HG03378 (cell line): Measurements from ENCODE around the gene FAM114A2.
"Not testable (repeated sequence)": the region's sequence is repeated elsewhere in the genome, so short reads cannot be mapped to it uniquely, and the experiment has no call there.

Source experiments
- ATAC-seq: cut with Tn5 transposase; IDR thresholded peaks from one replicate; pipeline ENCODE4 v1.9.1; 2021; ENCODE audit warnings: mild to moderate bottlenecking, moderate library complexity; ENCODE audit not compliant: unreplicated experiment

Gene FAM114A2

GRCh38 chr5:154038707-154039457 is at the start of gene FAM114A2, which contains the start of gene MFAP3:
TSS of gene FAM114A2 (minus strand) at chr5:154038910. CDS start at chr5:154034953, 3,957 bp downstream.
TSS of gene MFAP3 (plus strand) at chr5:154038967. CDS start at chr5:154049723, 10,756 bp downstream.
- peak; percentile 93 for ATAC-seq

GRCh38 chr5:154087260-154087659 is 48.5 kb upstream of the FAM114A2 start:
- ATAC-seq, result no peak

GRCh38 chr5:154086641-154087040 is 47.9 kb upstream of the FAM114A2 start:
- no peak for ATAC-seq

- no peak for ATAC-seq
These were observed 47.4 kb upstream of the FAM114A2 start for GRCh38 chr5:154086146-154086545.

- ATAC-seq, result no peak
These were observed 45.4 kb upstream of the FAM114A2 start for GRCh38 chr5:154084062-154084639.

GRCh38 chr5:154081246-154081645 is 42.5 kb upstream of the FAM114A2 start:
- no peak for ATAC-seq

GRCh38 chr5:154078272-154078671 is 39.6 kb upstream of the FAM114A2 start:
- ATAC-seq, result no peak

- no peak for ATAC-seq
These were observed 39.0 kb upstream of the FAM114A2 start for GRCh38 chr5:154077696-154078095.

GRCh38 chr5:154076240-154076922 is 37.7 kb upstream of the FAM114A2 start:
- ATAC-seq, result no peak

- peak; percentile 98 for ATAC-seq
These were observed 33.9 kb upstream of the FAM114A2 start for GRCh38 chr5:154072414-154073171.

- ATAC-seq, result no peak
These were observed 33.2 kb upstream of the FAM114A2 start for GRCh38 chr5:154071799-154072413.

- ATAC-seq, result not testable (repeated sequence)
These were observed 31.1 kb upstream of the FAM114A2 start for GRCh38 chr5:154069854-154070253.

- no peak for ATAC-seq
These were observed 27.3 kb upstream of the FAM114A2 start for GRCh38 chr5:154065971-154066370.

GRCh38 chr5:154063372-154063771 is 24.7 kb upstream of the FAM114A2 start:
- no peak for ATAC-seq

- ATAC-seq, result no peak
These were observed 21.9 kb upstream of the FAM114A2 start for GRCh38 chr5:154060606-154061005.

- ATAC-seq, result no peak
These were observed 20.9 kb upstream of the FAM114A2 start for GRCh38 chr5:154059583-154059982.

- ATAC-seq, result peak; percentile 75
These were observed 20.3 kb upstream of the FAM114A2 start for GRCh38 chr5:154059039-154059430.

GRCh38 chr5:154058055-154059038 is 19.6 kb upstream of the FAM114A2 start:
- ATAC-seq, result peak; percentile 66

- no peak for ATAC-seq
These were observed 16.5 kb upstream of the FAM114A2 start for GRCh38 chr5:154055201-154055600.
